Heart left ventricle (tissue), 13 donors: Measurements from ENCODE around the gene TAP1.

ENCODE experiments used
- CTCF ChIP-seq, 12 donors: fragments of 200-600 bp; sonication (generic) in 4 of 12; IDR thresholded peaks; one replicate each; pipeline versions ENCODE4 v1.5.0 to v1.8.0; 2018 to 2022; ENCODE audit warnings: antibody characterized with exemption in 12 of 12, mild to moderate bottlenecking in 5 of 12
- POLR2A ChIP-seq, 2 donors: fragments of 450-650 bp; IDR thresholded peaks; one replicate each; pipeline ENCODE4 v1.6.1; 2017; ENCODE audit warnings: antibody characterized with exemption in 2 of 2, mild to moderate bottlenecking in 2 of 2, moderate library complexity in 2 of 2
- donor health status: ischemic (EF 13 %, LVEDD 7.1; RV severe dilation, severe dysfunction).
- donor health status: DM: no; HTN: yes; CAD: no.
- donor health status: DM: no; HTN: no; CAD: no.
- donor health status: ischemic (EF 25% LVEDD 6.9; RV normal size, moderate dysfunction).
- donor health status: ischemic (EF 25% LVEDD 5.7; RV mildly dilated, moderate dysfunction).
- donor health status: ischemic (EF 35%, LVEDD 5.7; RV mildly dilated, moderate dysfunction).
- donor health status: nonischemic (EF 11% LVEDD 7.7; RV severe dilation, severe dysfunction).
- donor health status: DM: yes; HTN: yes; CAD: no.
- donor health status: PGD.
- donor health status: ischemic (EF 29% LVEDD 5.4; RV normal size, mild dysfunction).
- donor health status: nonischemic (EF 23%, LVEDD 6.1; RV moderate dilation, normal function).

GRCh38 chr6:32857156-32857891 is 3.8 kb upstream of the TAP1 start:
- TF ChIP-seq CTCF (IDR thresholded peaks at IDR 0.05): no peak
- no peak for TF ChIP-seq POLR2A (IDR thresholded peaks at IDR 0.05)
